ENCODE data around the gene FSD1.

FSD1 gene

DNA sequence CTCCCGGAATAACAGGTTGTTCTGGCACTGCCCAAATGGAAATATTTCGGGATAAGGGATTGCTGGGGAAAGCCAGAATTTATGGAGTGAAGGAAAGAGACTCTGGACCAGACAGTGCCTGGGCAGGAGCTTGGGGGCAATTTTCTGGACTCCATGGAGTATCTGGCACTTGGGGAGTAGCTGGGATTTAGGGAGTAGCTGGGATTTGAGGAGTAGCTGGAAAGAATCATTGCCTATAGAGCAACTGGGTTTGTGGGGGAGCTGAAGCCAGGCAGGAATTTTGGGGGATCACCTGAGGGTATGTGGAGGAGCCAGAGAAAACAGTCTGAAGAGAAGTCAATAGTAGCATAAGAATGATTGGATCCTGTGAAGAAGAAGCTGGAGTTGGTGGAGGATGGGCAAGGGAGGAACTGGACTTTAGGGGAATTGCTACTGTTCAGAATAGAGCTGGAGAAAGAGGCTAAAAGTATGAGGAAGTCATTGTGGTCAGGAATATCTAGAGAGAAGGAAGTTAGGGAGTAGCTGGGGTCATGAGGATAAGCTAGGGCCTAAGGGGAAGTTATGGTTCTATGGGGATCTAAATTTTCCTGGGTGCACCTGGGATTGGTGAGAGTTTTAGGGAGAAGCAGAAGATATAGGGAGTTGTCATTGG lies 14.8 kb downstream of the FSD1 start:
- no peak for DNase-seq (ENCODE audit: low read depth)

DNA sequence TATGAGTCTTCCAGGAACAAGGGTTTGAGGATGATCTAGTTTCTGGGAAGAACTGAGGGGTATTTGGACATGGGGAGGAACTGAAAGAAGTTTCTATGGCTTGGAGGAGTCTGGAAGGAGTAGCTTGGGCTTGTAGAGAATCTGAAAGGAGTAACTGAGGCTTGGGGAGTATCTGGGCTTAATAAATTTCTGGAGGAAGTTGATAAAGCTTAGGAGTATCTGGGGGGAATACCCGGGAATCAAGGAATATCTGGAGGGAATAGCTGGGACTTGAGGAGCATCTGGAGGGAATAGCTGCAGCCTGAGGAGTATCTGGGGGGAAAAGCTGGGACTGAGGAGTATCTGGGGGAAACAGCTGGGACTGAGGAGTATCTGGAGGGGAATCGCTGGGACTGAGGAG lies 16.0 kb downstream of the FSD1 start:
- no peak for DNase-seq (ENCODE audit: low read depth)

DNA sequence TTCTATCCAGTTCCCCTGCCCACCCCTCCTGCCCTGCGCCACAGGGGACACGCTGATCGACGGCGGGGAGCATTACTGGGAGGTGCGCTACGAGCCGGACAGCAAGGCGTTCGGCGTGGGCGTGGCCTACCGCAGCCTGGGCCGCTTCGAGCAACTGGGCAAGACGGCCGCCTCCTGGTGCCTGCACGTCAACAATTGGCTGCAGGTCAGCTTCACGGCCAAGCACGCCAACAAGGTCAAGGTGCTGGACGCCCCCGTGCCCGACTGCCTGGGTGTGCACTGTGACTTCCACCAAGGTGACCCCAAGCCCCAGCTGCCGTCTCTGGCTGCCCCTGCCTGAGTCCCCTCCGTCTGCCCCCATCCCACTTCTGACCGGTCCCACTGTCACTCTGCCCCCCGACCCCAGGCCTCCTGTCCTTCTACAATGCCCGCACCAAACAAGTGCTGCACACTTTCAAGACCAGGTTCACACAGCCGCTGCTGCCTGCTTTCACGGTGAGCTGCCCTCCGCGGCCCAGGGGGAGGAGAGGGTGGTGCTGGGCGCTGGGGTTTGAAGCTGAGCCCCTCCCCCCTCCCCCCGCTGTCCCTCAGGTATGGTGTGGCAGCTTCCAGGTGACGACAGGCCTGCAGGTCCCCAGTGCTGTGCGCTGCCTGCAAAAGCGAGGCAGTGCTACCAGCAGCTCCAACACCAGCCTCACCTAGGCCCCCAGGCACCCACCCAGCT lies 18.7 kb downstream of the FSD1 start:
- no peak for DNase-seq (ENCODE audit: low read depth)

DNA sequence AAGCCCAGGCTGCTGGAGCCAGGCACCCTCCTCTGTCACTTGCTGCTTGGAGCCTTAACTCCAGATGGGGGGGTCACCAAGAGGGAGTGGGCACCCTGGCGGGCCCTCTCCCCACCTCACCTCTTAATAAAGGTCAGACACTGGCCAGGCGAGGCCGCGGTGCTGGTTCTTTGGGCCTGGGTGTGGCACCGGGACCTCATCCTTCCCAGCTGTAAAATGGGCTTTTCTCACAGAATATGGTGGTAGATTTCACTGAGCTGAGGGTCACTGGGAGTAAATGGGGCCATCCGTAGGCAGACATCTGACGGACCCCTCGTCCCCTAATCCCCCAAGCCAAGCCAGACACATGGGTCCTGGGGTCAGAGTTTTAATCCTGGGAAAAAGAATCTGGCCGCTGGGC lies 19.3 kb downstream of the FSD1 start:
- DNase-seq (ENCODE audit: low read depth): no peak

DNA sequence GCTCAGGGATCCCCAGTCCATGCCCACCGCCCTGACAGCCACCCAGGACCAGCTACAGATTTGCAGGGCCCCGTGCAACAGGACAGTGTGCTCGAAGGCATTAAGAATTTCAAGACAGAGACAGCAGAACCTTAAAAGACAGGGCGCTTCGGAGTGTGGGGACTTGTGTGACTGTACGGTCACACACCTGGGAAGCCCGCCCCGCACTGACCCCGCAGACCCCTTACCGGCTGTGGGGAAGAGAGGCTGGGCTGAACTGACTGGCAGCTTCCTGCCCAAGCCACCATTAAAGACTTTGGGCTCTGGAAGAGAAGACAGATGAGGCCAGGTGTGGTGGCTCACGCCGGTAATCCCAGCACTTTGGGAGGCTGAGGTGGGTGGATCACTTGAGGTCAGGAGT lies 19.8 kb downstream of the FSD1 start:
- no peak for DNase-seq (ENCODE audit: low read depth)

DNA sequence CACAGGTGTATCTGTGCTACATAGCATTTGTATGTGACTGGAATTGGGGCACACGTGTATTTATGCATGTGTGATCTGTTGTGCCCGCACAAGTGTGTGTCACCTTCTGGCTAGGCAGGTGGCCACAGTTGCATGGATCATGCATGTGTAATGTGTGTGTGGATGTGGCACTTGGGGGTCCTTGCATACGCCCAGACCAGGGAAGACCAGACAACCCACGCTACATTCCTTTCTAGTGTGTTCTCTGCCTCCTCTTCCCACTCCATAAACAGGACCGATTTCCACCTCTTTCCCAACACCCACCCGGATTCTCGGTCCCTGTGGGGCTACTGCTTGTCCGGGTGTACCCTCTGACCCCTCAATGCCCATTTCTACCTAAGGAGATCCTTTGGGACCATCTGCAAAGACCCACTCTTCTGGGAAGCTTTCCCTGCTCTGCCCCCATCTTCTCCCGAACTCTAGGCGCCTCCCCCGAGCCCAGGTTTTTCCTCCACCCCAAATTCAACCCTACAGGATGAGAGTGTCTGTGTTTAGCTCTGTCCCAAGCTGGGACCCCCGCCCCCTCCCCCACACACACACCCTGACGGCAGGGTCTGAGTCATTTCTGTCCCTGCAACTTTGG lies 21.9 kb downstream of the FSD1 start:
- no peak for DNase-seq (ENCODE audit: low read depth)

DNA sequence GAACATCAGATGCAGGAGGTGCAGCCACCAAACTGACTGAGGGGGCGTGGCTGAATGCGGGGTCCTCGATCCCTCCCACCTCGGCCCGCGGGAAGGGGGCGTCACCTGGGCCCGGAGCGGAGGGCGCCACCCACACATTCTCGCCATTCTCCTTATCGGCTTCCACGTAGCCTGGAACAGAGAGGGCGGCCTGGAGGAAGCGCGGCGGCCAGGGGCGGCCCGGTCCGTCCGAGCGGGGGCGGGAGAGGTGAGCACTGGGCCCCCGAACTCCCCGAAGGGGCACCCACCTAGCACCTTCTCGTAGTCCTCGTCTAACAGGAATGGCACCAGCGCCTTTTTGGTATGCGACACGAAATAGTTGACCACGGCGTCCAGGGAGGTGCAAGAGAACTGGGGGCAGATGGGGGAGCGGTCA lies 22.4 kb downstream of the FSD1 start:
- DNase-seq (ENCODE audit: low read depth): no peak

DNA sequence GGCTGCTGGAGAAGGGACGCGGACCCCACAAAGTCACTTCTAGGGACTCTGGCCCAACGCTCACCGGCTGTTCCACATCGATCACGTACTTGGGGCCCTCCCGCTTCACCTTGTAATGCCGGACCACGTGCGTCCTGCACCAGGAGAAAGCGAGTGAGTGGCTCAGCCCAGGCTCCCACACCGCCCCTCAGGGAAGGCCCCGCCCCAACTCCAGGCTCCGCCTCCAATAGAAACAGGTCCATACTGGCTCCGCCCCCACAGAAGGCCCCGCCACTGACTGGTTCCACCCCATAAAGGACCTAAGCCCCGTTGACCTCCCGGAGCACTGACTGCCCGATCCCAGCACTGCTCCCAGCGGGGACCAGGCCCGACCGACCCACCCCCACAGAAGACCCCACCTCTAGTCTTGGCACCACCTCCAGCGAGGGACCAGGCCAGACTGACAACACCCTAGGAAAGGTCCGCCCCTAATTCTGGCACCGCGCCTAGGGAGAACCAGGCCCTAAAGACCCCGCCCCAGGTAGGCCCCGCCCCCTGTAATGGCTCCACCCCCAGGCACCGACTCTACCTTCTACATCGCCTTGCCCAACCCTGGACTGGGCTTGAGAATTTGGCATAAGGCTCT lies 23.0 kb downstream of the FSD1 start:
- peak; percentile 72 for DNase-seq (ENCODE audit: low read depth)

DNA sequence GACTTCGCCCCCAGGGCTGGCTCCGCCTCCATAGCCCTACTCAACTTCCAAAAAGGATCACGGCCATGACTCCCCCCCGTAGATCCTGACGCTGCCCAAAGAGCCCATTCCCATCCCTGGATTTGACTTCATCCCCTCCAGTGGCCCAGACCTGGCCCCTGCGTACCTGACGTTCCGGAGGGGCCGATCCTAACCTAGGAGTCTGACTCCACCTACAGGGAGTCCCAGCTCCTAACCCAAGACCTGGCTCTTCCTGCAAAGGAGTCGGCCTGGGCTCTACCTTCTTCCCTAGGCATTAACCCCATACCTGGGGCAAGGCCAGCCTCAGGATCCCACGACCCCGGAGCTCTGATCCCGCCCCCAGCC lies 23.5 kb downstream of the FSD1 start:
- no peak for DNase-seq (ENCODE audit: low read depth)

DNA sequence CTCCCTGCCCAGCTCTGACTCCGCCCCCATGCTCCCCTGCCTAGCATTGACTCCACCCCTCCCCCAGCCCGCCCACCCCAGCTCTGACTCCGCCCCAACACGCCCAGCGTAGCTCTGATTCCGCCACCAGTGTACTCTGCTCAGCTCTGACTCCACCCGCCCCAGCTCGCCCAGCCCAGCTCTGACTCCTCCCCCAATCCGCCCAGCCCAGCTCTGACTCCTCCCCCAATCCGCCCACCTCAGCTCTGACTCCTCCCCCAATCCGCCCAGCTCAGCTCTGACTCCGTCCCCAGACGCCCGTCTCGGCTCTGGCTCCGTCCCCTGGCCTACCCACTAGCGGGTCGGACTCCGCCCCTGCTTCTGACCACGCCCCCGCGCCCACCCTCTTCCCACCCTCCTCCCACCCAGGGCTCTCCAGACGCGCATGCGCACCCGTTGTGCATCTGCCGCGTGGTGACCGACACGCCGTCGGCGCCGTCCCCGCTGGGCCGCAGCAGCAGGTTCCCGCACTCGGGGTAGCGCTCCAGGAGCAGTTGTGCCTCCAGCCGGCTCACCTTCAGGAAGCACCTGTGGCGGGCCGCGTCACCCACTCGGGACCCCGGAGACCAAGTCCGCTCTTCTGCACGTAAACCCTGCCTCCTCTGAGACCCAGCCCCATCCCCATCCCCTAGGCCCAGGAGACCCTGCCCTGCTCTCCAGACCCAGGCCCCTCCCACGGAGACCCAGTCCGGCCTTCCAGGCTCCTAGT lies 24.0 kb downstream of the FSD1 start:
- DNase-seq (ENCODE audit: low read depth): peak; percentile 98

DNA sequence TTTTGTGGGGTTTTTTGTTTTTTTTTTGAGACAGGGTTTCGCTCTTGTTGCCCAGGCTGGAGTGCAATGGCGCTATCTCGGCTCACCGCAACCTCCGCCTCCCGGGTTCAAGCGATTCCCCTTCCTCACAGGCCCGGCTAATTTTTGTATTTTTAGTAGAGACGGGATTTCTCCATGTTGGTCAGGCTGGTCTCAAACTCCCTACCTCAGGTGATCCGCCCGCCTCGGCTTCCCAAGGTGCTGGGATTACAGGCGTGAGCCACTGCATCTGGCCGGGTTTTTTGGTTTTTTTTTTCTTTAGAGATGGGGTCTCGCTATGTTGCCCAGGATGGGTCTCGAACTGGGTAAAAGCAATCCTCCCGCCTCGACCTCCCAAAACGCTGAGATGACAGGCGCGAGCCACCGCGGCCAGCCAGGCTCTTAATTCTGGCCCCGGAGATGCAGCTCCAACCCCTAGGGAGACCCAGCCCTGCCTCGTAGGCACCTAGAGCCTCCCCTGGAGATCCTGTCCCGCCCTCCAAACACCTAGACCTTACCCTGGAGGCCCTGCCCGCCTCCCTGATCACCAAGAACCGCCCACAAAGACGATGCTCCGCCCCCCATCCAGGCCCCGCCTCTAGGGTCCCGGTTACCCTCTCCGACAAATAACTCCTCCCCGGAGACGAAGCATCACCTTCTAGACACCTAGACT lies 24.7 kb downstream of the FSD1 start:
- peak; percentile 37 for DNase-seq (ENCODE audit: low read depth)

DNA sequence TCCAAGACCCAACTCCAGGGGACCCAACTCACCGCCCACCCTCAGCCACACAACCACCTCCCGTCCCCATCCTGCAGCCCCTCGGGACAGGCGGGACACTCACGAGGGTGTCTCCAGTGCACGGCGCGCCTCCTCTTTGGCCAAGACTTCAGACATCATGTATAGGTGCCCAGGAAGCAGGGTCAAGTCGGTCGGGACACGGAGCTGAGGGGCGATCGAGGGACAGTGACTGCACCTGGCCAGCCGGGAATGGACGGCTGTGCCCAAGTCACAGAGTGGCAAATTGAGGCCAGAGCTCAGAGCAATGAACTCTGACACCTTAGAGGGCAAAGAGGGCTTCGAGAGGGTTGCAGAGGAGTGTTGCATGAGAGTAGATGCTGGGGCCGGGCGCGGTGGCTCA lies 25.5 kb downstream of the FSD1 start:
- DNase-seq (ENCODE audit: low read depth): no peak

DNA sequence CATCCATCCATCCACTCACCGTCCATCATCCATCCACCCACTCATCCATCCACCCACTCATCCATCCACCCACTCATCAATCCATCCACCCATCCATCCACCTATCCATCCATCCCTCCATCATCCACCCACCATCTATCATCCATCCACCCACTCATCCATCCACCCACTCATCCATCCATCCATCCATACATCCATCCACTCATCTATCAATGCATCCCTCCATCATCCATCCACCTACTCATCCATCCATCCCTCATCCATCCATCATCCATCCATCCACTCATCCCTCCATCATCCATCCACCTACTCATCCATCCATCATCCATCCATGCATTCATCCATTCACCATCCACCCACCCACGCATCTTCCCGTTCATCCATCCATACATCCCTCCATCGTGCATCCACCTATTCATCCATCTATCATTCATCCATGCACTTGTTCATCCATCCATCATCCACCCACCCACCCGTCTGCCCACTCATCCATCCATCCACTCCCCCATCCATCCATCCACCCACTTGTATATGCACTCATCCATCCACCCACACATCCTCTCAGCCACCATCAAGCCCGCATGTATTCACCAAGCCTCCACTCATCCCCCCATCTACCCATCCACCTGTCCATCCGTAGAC lies 30.7 kb downstream of the FSD1 start:
- no peak for DNase-seq (ENCODE audit: low read depth)

DNA sequence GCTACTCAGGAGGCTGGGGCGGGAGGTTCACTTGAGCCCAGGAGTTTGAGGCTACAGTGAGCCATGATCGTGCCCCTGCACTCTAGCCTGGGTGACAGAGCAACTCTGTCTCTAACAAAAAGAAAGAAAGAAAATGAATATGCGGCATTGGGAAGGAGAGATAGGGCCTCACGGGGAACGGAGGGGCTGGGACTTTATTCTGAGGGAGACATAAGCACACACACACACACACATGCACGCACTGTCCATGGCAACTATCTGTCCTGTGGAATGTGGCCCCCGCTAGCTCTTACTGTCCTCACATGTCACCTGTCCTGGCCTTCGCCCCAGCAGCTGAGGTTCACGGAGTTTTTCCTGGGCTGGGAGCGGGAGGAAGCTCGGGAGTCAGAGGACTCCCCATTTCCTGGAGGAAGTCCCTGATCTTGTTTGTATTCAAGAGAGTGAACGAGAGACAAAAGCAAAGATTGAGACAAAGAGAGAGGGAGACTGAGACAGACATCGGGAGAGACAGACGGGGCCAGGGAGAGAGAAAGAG lies 33.6 kb downstream of the FSD1 start:
- DNase-seq (ENCODE audit: low read depth): no peak

DNA sequence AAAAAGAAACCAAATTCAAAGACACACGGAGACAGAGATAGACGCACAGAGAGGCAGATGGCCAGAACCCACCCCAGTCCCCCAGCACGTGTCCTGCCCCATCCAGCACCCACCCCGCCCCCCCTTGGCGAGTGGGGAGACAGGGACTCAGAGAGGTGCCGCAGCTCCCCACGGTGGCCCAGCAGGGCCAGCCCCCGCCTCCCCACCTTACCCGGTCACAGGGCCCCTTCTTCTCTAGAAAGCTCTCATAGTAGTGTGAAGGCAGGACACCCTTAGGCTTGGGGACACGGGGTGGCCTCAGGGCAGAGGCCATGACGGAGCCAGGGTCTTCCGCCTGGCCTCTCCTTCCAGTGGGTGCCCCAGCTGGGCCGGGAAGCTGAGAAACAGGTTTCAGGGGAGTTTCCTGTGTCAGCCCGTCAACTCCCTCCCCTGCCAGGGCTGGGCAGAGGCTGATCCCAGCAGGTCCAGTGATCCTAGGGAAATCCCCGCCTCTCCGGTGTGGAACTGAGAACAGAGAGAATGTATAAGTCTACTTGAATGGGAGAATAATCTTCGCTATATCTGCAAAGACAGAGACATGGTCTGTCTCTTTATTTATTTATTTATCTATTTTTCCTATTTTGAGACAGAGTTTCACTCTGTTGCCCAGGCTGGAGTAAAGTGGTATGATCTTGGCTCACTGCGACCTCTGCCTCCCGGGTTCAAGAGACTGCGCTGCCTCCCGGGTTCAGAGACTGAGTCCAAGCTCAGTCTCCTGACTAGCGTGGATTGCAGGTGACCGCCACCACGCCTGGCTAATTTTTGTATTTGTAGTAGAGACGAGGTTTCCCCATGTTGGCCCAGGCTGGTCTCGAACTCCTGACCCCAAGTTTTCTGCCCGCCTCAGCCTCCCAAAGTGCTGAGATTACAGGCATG lies 34.3 kb downstream of the FSD1 start, which contains the start of gene STAP2:
Gene STAP2, minus strand, starts transcription at position 387 of the 915 bp plus-strand sequence. Its CDS starts 74 bp downstream, at position 313.
- DNase-seq (ENCODE audit: low read depth): no peak

DNA sequence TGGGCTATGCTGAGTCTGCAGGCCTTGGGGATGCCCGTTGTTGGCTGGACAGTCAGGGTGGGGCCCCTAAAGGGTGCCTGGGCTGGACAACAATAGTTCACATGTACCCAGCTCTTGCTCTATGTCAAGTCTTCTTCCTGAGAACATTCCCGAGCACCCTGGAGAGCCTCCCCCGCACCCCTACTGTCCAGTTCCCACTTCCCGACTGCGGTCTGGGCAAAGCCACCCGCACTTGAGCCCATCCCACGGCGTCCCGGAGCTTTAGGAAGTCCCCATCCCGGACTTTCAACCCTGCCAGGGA lies 37.9 kb downstream of the FSD1 start:
- DNase-seq (ENCODE audit: low read depth): no peak

DNA sequence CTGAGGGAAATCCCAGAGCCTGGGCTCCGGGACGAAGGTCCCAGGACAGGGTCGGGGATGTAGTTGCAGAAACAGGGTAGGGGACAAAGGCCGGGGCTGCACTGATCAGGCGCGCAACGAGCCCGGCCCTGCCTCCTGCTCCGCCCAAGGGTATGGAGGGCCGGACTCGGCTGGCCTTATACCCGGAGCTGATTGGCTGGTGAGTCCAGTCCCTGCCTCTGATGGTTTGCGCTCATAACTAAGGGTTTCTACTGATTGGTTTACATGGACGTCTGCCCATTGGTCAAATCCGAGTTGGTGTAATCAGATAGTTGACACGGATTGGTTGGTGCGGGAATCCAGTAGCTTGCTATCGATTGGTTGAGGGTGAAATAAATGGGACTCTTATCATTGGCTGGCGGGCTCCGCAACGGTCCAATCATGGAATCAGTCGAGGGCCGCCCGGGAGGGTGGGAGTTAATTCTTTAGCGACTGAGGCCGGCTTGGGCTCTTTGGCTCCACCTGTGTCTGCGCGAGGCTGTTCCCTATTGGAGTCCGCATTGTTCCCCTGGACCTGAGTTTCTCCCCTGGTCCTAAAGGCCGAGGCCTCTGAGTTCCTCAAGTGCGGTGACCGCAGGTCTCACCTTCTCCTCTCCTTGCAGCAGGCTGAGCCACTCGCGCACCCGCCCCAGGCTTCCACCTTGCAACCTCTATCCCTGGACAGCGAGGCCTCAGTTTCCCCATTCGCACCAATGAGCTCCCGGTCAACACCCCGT lies 38.4 kb downstream of the FSD1 start:
- DNase-seq (ENCODE audit: low read depth): peak; percentile 86

DNA sequence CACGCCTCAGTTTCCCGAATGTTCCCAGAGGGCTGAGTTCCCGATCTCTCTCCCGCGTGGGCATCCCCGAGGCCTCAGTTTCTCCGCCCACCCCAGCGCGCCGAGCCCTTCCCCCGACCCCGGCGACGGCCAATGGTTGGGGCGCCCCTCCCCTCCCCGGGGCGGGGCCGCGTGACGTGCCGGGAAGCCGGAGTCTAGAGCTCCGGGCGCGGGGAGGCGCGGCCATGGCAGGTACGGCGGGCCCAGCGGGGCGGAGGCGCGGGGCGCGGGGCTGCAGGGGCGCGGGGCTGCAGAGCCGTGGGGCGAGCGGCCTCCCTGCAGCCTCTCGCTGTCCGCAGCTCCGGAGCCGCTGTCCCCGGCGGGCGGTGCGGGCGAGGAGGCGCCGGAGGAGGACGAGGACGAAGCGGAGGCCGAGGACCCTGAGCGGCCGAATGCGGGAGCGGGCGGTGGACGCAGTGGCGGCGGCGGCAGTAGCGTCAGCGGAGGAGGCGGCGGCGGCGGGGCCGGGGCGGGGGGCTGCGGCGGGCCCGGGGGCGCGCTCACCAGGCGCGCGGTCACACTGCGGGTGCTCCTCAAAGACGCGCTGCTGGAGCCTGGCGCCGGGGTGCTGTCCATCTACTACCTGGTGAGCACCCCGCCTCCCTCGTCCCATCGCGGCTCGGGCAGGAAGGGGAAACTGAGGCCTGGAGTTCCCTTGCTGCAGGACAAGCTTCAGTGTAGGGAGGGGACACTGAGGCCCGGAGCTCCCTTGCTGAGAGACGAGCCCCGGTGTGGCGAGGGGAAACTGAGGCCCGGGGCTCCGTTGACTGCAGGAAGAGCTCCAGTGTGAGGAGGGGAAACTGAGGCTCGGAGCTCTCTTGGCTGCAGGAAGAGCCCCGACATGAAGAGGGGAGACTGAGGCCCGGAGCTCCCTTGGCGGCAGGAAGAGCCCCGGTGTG lies 39.2 kb downstream of the FSD1 start, which contains the start of gene MPND:
Gene MPND, plus strand, starts transcription at position 193 of the 938 bp plus-strand sequence. Its CDS starts 32 bp downstream, at position 225.
- peak; percentile 92 for DNase-seq (ENCODE audit: low read depth)

Measured in activated T-cell treated with anti-CD3 and anti-CD28 coated beads for 24 hours (primary cell).